B cell (primary cell): ENCODE measurements around the gene NKX1-1.

ENCODE experiments used
- CTCF ChIP-seq: fragments of 200-600 bp; IDR thresholded peaks from one replicate; pipeline ENCODE4 v1.8.0; 2022; ENCODE audit warnings: antibody characterized with exemption, mild to moderate bottlenecking
- EZH2 ChIP-seq: IDR thresholded peaks from 2 replicates; pipeline ENCODE4 v1.6.1; 2012; ENCODE audit warnings: borderline replicate concordance, low read depth, mild to moderate bottlenecking, moderate library complexity, low read length; ENCODE audit not compliant: insufficient read depth, poor library complexity, severe bottlenecking

- TF ChIP-seq CTCF (no peak), EZH2 (no peak)
These were observed 45.5 kb upstream of the NKX1-1 start for GRCh38 chr4:1451752-1452122.
